HepG2 (cell line): ENCODE measurements around the gene SLC25A33. TPM values are rescaled to one million over a fixed set of nuclear protein-coding genes. Genes with fewer than 3 reads are reported as not detected.

Source experiments
- AHR ChIP-seq: IDR thresholded peaks from 2 replicates; pipeline ENCODE4 v1.6.1; 2018; ENCODE audit warnings: missing genetic modification reagents, missing compliant biosample characterization
- CHD4 ChIP-seq: fragments of 200-600 bp; sonication (generic); IDR thresholded peaks from 2 replicates; pipeline ENCODE4 v1.7.0; 2017; ENCODE audit warnings: mild to moderate bottlenecking, low read length, borderline replicate concordance
- EP300 ChIP-seq, 3 experiments: sonication (generic) in 1 of 3; formaldehyde crosslinking in 1 of 3; IDR thresholded peaks; 2 replicates each; pipeline versions ENCODE4 v1.5.1 to v1.6.1; 2011 to 2020; ENCODE audit warnings: low read depth in 2 of 3, low read length in 2 of 3, borderline replicate concordance in 1 of 3, improper control_type of control experiment in 1 of 3, mild to moderate bottlenecking in 1 of 3, missing genetic modification reagents in 1 of 3, moderate library complexity in 1 of 3
- FOXO1 ChIP-seq: sonication (generic); formaldehyde crosslinking; IDR thresholded peaks from 2 replicates; pipeline ENCODE4 v1.4.0; 2020; ENCODE audit warnings: missing genetic modification reagents
- HNF4A ChIP-seq: sonication (generic); formaldehyde crosslinking; IDR thresholded peaks from 2 replicates; pipeline ENCODE4 v1.4.0; 2020; ENCODE audit warnings: missing genetic modification reagents
- KAT2B ChIP-seq: fragments of 150-350 bp; IDR thresholded peaks from 2 replicates; pipeline ENCODE4 v1.6.1; 2014; ENCODE audit warnings: low read depth, low read length, borderline replicate concordance
- KAT8 ChIP-seq: IDR thresholded peaks from 2 replicates; pipeline ENCODE4 v1.6.1; 2016; ENCODE audit warnings: missing genetic modification reagents, missing compliant biosample characterization
- KDM4B ChIP-seq: sonication (generic); formaldehyde crosslinking; IDR thresholded peaks from 2 replicates; pipeline ENCODE4 v1.4.0; 2020; ENCODE audit warnings: missing genetic modification reagents
- KLF15 ChIP-seq: sonication (generic); formaldehyde crosslinking; IDR thresholded peaks from 2 replicates; pipeline ENCODE4 v1.8.1; 2023; ENCODE audit warnings: borderline replicate concordance, mild to moderate bottlenecking, inconsistent platforms, missing genetic modification reagents, mixed read lengths
- MAFF ChIP-seq: IDR thresholded peaks from 2 replicates; pipeline ENCODE4 v1.6.1; 2011; ENCODE audit warnings: low read depth, low read length, improper control_type of control experiment
- MAFK ChIP-seq, 2 experiments: IDR thresholded peaks in 1 of 2; conservative IDR thresholded peaks in 1 of 2; 2 replicates each; pipeline ENCODE4 v1.6.1; 2011; ENCODE audit warnings: improper control_type of control experiment in 2 of 2, low read length in 2 of 2
- NFRKB ChIP-seq: fragments of 450-650 bp; IDR thresholded peaks from 2 replicates; pipeline ENCODE4 v1.6.1; 2017
- RBAK ChIP-seq: sonication (generic); formaldehyde crosslinking; IDR thresholded peaks from 2 replicates; pipeline ENCODE4 v1.5.1; 2020; ENCODE audit warnings: mild to moderate bottlenecking, missing genetic modification reagents
- REPIN1 ChIP-seq: sonication (generic); formaldehyde crosslinking; IDR thresholded peaks from 2 replicates; pipeline ENCODE4 v1.8.0; 2022; ENCODE audit warnings: missing genetic modification reagents, low read depth, mild to moderate bottlenecking, borderline replicate concordance
- RFXANK ChIP-seq: IDR thresholded peaks from 2 replicates; pipeline ENCODE4 v1.6.1; 2016
- SAP130 ChIP-seq: IDR thresholded peaks from 2 replicates; pipeline ENCODE4 v1.6.1; 2016; ENCODE audit warnings: low read depth
- SP1 ChIP-seq, 2 experiments: fragments of 450-650 bp in 1 of 2; sonication (generic) in 1 of 2; formaldehyde crosslinking in 1 of 2; IDR thresholded peaks; 2 replicates each; pipeline versions ENCODE4 v1.4.0 to v1.6.1; 2016 to 2020; ENCODE audit warnings: missing genetic modification reagents in 1 of 2
- TBP ChIP-seq: sonication (generic); formaldehyde crosslinking; IDR thresholded peaks from 2 replicates; pipeline ENCODE4 v1.5.0; 2020; ENCODE audit warnings: missing genetic modification reagents
- ZBTB33 ChIP-seq: sonication (generic); formaldehyde crosslinking; IDR thresholded peaks from 2 replicates; pipeline ENCODE4 v1.4.0; 2020; ENCODE audit warnings: missing genetic modification reagents
- ZNF17 ChIP-seq: sonication (generic); formaldehyde crosslinking; IDR thresholded peaks from 2 replicates; pipeline ENCODE4 v1.5.0; 2020; ENCODE audit warnings: mild to moderate bottlenecking, missing genetic modification reagents
- ZNF331 ChIP-seq: sonication (generic); formaldehyde crosslinking; IDR thresholded peaks from 2 replicates; pipeline ENCODE4 v1.4.0; 2020; ENCODE audit warnings: missing genetic modification reagents
- ZNF546 ChIP-seq: sonication (generic); formaldehyde crosslinking; conservative IDR thresholded peaks from 2 replicates; pipeline ENCODE4 v1.8.1; 2023; ENCODE audit warnings: mild to moderate bottlenecking, missing genetic modification reagents
- ZNF609 ChIP-seq: sonication (generic); formaldehyde crosslinking; IDR thresholded peaks from 2 replicates; pipeline ENCODE4 v1.4.0; 2020; ENCODE audit warnings: mild to moderate bottlenecking, missing genetic modification reagents, borderline replicate concordance
- ZNF678 ChIP-seq: sonication (generic); formaldehyde crosslinking; IDR thresholded peaks from 2 replicates; pipeline ENCODE4 v1.4.0; 2020; ENCODE audit warnings: mild to moderate bottlenecking, missing genetic modification reagents
- ZNF775 ChIP-seq: sonication (generic); formaldehyde crosslinking; IDR thresholded peaks from 2 replicates; pipeline ENCODE4 v1.4.0; 2020; ENCODE audit warnings: missing genetic modification reagents, mild to moderate bottlenecking, moderate library complexity, borderline replicate concordance
- ZSCAN12 ChIP-seq: sonication (generic); formaldehyde crosslinking; IDR thresholded peaks from 2 replicates; pipeline ENCODE4 v1.9.0; 2021; ENCODE audit warnings: mild to moderate bottlenecking, missing genetic modification reagents
- ZSCAN30 ChIP-seq: sonication (generic); formaldehyde crosslinking; IDR thresholded peaks from 2 replicates; pipeline ENCODE4 v1.5.0; 2020; ENCODE audit warnings: mild to moderate bottlenecking, missing genetic modification reagents
- polyA plus RNA-seq, 8 experiments: library from polyadenylated mRNA; depleted of rRNA in 3 of 8; stranded (reverse) in 7 of 8; unstranded in 1 of 8; fragments of >200 nt; fragmentation: Illumina TruSeq in 4 of 8; extraction: Trizol in 4 of 8; gene quantifications; 2 replicates each; pipeline versions ENCODE4 v1.2.1 to v1.2.3, GENCODE V29; 2011 to 2016; ENCODE audit warnings: low read depth in 4 of 8, missing spikeins in 1 of 8, mixed read lengths in 1 of 8; ENCODE audit not compliant: insufficient read depth in 1 of 8
- total RNA-seq, 5 experiments: library from RNA; depleted of rRNA; stranded (reverse); fragments of >200 nt; fragmentation: Illumina TruSeq; extraction: Trizol; gene quantifications; 2 replicates each; pipeline ENCODE4 v1.2.3, GENCODE V29; 2016; ENCODE audit warnings: low read depth in 1 of 5

The SLC25A33 gene
- total and polyA plus RNA-seq, 2 of the 13 experiments (the other 11 are each of a cell fraction or from before 2014, with no cell fraction given) = 15.4 to 50.3 TPM

- TF ChIP-seq ZNF678 (CRISPR knock-in tag) (no peak), RBAK (CRISPR knock-in tag) (no peak), KAT8 (no peak), FOXO1 (CRISPR knock-in tag) (0 out of 2 replicates have a peak, but pooled peaks have one; percentile 24), ZNF609 (CRISPR knock-in tag) (peak; percentile 56; the same call in 1 of the 2 replicates), ZNF775 (CRISPR knock-in tag) (no peak), KLF15 (CRISPR knock-in tag) (no peak), KDM4B (CRISPR knock-in tag) (no peak), HNF4A (CRISPR knock-in tag) (peak; percentile 85), RFXANK (CRISPR knock-in tag) (no peak), ZSCAN12 (CRISPR knock-in tag) (no peak), KAT2B (no peak), ZBTB33 (0 out of 2 replicates have a peak, but pooled peaks have one; percentile 1), SP1 (IDR thresholded peaks at IDR 0.05) (no peak), SP1 (CRISPR knock-in tag; IDR thresholded peaks at IDR 0.05) (no peak), MAFK (conservative IDR thresholded peaks at IDR 0.05 in 1 of 2, IDR thresholded peaks at IDR 0.05 in 1 of 2; ENCODE audit: low read length in 2 of 2) (peak; percentile 19 to 42; a peak in 1 of 4 replicates), EP300 (IDR thresholded peaks at IDR 0.05; ENCODE audit: low read depth in 2 of 2, low read length in 2 of 2) (peak in 1 of 2 experiments; percentile 67; a peak in 2 of 4 replicates), EP300 (CRISPR knock-in tag; IDR thresholded peaks at IDR 0.05; ENCODE audit: borderline replicate concordance) (no peak), CHD4 (no peak), NFRKB (no peak), SAP130 (CRISPR knock-in tag) (peak; percentile 50), MAFF (0 out of 2 replicates have a peak, but pooled peaks have one; percentile 3), AHR (CRISPR knock-in tag) (no peak), ZNF331 (CRISPR knock-in tag) (peak; percentile 50; the same call in 1 of the 2 replicates), REPIN1 (CRISPR knock-in tag) (no peak), ZNF17 (CRISPR knock-in tag) (no peak), ZSCAN30 (CRISPR knock-in tag) (no peak), ZNF546 (no peak), TBP (CRISPR knock-in tag) (no peak)
Observed at GRCh38 chr1:9557624-9558023, 18.4 kb downstream of the SLC25A33 start (continued).
